Measurements from ENCODE around the gene H2BK1. TPM values are rescaled to one million over a fixed set of nuclear protein-coding genes. Genes with fewer than 3 reads are reported as not detected.

Gene H2BK1
- polyA plus RNA-seq, 1 donor (not counting 4 experiments of a cell fraction or from before 2014, with no cell fraction given), result not detected

- Histone ChIP-seq H2AFZ (ENCODE audit: control insufficient read depth, low read length) (no peak within 1 kb of the TSS), H3K36me3 (ENCODE audit: control insufficient read depth in 2 of 2, extremely low read depth in 1 of 2, insufficient read depth in 2 of 2, low read length in 2 of 2) (no peaks in the 10 kb centered on the region), H3K79me2 (ENCODE audit: control insufficient read depth, insufficient read depth, low read length) (no peaks in the 10 kb centered on the region), H4K20me1 (ENCODE audit: control insufficient read depth, extremely low read depth, insufficient read depth, low read length) (peaks cover 5% of the 10 kb centered on the region), H3K4me3 (ENCODE audit: control insufficient read depth in 2 of 3, extremely low read depth in 1 of 3, insufficient read depth in 2 of 3, low read depth in 1 of 3, low read length in 3 of 3) (peak within 1 kb of the TSS; percentile 20 to 38 (median 34)), H3K9ac (ENCODE audit: control insufficient read depth, extremely low read depth, insufficient read depth, low read length) (no peak within 1 kb of the TSS), H3K27ac (ENCODE audit: control insufficient read depth, insufficient read depth, low read length) (no peak within 1 kb of the TSS), H3K9me3 (ENCODE audit: control insufficient read depth, low read depth, low read length) (no peaks in the 10 kb centered on the region), H3K9me1 (ENCODE audit: control insufficient read depth, extremely low read depth, insufficient read depth, low read length) (no peaks in the 10 kb centered on the region), H3K27me3 (ENCODE audit: control insufficient read depth, extremely low read depth, insufficient read depth, low read length) (peaks cover 64% of the 10 kb centered on the region), H3K4me2 (ENCODE audit: control insufficient read depth, extremely low read depth, insufficient read depth, low read depth, low read length) (peak within 1 kb of the TSS; percentile 54), H3K4me1 (ENCODE audit: control insufficient read depth, extremely low read depth, insufficient read depth, low read length) (no peaks in the 10 kb centered on the region)
- dilution Hi-C loops (cut with MboI; ENCODE audit: extremely low pct_ligation_motif_present, low sequenced_read_pairs), result no loop called here
- FAIRE-seq (no peak), DNase-seq (ENCODE audit: low read depth, low spot score) (no peak)
- TF ChIP-seq, protein P1, sequence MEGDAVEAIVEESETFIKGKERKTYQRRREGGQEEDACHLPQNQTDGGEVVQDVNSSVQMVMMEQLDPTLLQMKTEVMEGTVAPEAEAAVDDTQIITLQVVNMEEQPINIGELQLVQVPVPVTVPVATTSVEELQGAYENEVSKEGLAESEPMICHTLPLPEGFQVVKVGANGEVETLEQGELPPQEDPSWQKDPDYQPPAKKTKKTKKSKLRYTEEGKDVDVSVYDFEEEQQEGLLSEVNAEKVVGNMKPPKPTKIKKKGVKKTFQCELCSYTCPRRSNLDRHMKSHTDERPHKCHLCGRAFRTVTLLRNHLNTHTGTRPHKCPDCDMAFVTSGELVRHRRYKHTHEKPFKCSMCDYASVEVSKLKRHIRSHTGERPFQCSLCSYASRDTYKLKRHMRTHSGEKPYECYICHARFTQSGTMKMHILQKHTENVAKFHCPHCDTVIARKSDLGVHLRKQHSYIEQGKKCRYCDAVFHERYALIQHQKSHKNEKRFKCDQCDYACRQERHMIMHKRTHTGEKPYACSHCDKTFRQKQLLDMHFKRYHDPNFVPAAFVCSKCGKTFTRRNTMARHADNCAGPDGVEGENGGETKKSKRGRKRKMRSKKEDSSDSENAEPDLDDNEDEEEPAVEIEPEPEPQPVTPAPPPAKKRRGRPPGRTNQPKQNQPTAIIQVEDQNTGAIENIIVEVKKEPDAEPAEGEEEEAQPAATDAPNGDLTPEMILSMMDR (optimal IDR thresholded peaks at IDR 0.05 in 1 of 3, IDR thresholded peaks at IDR 0.05 in 1 of 3, conservative IDR thresholded peaks at IDR 0.05 in 1 of 3; ENCODE audit: extremely low read depth in 1 of 3, insufficient read depth in 2 of 3, low read length in 3 of 3), result no peak
- TF ChIP-seq EZH2 (IDR thresholded peaks at IDR 0.05; ENCODE audit: low read length), result peak; percentile 79
These were observed 42.9 kb downstream of the H2BK1 start, which contains the start of gene GBX1 for GRCh38 chr7:151167197-151167961. GBX1 (minus strand) TSS chr7:151167694; CDS start chr7:151167548, 146 bp downstream.

DNA sequence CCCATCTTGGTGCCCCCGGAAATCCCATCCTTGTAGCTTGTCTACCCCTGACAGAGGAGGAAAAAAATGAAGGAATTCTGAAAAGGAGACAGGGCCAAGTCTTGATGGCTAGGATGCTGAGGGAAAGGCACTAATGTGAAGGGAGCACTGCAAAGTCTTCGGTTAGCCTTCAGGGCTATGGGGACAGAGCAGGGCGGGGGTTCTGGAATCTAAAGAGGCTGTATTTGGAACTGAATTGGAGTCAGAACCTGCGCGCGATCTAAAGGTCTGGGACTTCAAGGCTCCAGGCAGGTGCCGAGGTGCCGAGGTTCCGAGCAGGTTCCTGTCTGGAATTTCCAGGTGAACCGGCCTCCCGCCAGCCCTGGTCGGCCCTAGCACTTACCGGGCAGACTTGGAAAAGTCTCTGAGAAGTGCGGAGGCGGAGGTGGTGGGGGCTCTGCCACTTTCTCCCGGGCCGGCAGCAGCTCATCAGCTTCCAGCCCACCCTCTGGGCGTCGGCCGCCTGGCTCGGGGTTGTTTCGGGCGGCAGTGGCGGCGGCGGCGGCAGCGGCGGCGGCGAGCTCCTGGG lies 43.6 kb downstream of the H2BK1 start:
- Histone ChIP-seq H3K4me3 (ENCODE audit: control insufficient read depth in 2 of 3, extremely low read depth in 1 of 3, insufficient read depth in 2 of 3, low read depth in 1 of 3, low read length in 3 of 3) (no peak overlapping the region), H3K79me2 (ENCODE audit: control insufficient read depth, insufficient read depth, low read length) (no peaks in the 10 kb centered on the region), H3K9ac (ENCODE audit: control insufficient read depth, extremely low read depth, insufficient read depth, low read length) (no peak overlapping the region), H3K36me3 (ENCODE audit: control insufficient read depth in 2 of 2, extremely low read depth in 1 of 2, insufficient read depth in 2 of 2, low read length in 2 of 2) (no peaks in the 10 kb centered on the region), H3K4me2 (ENCODE audit: control insufficient read depth, extremely low read depth, insufficient read depth, low read depth, low read length) (peak overlapping the region; percentile 16), H4K20me1 (ENCODE audit: control insufficient read depth, extremely low read depth, insufficient read depth, low read length) (peaks cover 5% of the 10 kb centered on the region), H3K27ac (ENCODE audit: control insufficient read depth, insufficient read depth, low read length) (no peak overlapping the region), H2AFZ (ENCODE audit: control insufficient read depth, low read length) (no peak overlapping the region), H3K9me1 (ENCODE audit: control insufficient read depth, extremely low read depth, insufficient read depth, low read length) (no peaks in the 10 kb centered on the region), H3K9me3 (ENCODE audit: control insufficient read depth, low read depth, low read length) (no peaks in the 10 kb centered on the region), H3K27me3 (ENCODE audit: control insufficient read depth, extremely low read depth, insufficient read depth, low read length) (peaks cover 64% of the 10 kb centered on the region), H3K4me1 (ENCODE audit: control insufficient read depth, extremely low read depth, insufficient read depth, low read length) (no peaks in the 10 kb centered on the region)
- DNase-seq (ENCODE audit: low read depth, low spot score), result no peak
- TF ChIP-seq, protein P1 (optimal IDR thresholded peaks at IDR 0.05 in 1 of 3, IDR thresholded peaks at IDR 0.05 in 1 of 3, conservative IDR thresholded peaks at IDR 0.05 in 1 of 3; ENCODE audit: extremely low read depth in 1 of 3, insufficient read depth in 2 of 3, low read length in 3 of 3), result no peak
- TF ChIP-seq EZH2 (IDR thresholded peaks at IDR 0.05; ENCODE audit: low read length), result peak; percentile 96
- dilution Hi-C loops (cut with MboI; ENCODE audit: extremely low pct_ligation_motif_present, low sequenced_read_pairs), result no loop called here
- no peak for FAIRE-seq
